HUES64 (cell line): ENCODE measurements around the gene CCDC185.

ENCODE experiments used
- H3K27ac ChIP-seq: 2 replicates; pipeline ENCODE4 v1.7.0; 2013; ENCODE audit warnings: low read depth, low read length, inconsistent platforms
- H3K27me3 ChIP-seq: 2 replicates; pipeline ENCODE4 v1.6.1; 2013; ENCODE audit warnings: mild to moderate bottlenecking, low read length; ENCODE audit not compliant: insufficient read depth
- H3K36me3 ChIP-seq: 2 replicates; pipeline ENCODE4 v1.6.1; 2013; ENCODE audit warnings: mild to moderate bottlenecking, low read length; ENCODE audit not compliant: insufficient read depth
- H3K4me1 ChIP-seq: 2 replicates; pipeline ENCODE4 v1.6.1; 2013; ENCODE audit warnings: mild to moderate bottlenecking, low read length, moderate library complexity; ENCODE audit not compliant: insufficient read depth
- H3K4me3 ChIP-seq: 2 replicates; pipeline ENCODE4 v1.5.1; 2013; ENCODE audit warnings: mild to moderate bottlenecking, low read length, moderate library complexity
- H3K9ac ChIP-seq: 2 replicates; pipeline ENCODE4 v1.6.1; 2013; ENCODE audit warnings: mild to moderate bottlenecking, low read depth, low read length
- H3K9me3 ChIP-seq: 2 replicates; pipeline ENCODE4 v1.6.1; 2013; ENCODE audit warnings: low read depth, low read length; ENCODE audit not compliant: insufficient read depth
- WGBS: fragments of 150-250, 120-280 bp; methylation state at CpG from one replicate; pipeline ENCODE4 v1.1.7; 2013; ENCODE audit warnings: missing lambda C conversion rate; 5-methylcytosine and 5-hydroxymethylcytosine counted together

CCDC185 gene

GRCh38 chr1:223430236-223430635, 37.0 kb downstream of the CCDC185 start:
- H3K27me3 ChIP-seq = no peaks in the 10 kb centered on the region
- H3K9me3 ChIP-seq = no peaks in the 10 kb centered on the region
- no peak overlapping the region for H3K4me3 ChIP-seq
- no peaks in the 10 kb centered on the region for H3K4me1 ChIP-seq
- WGBS = 79% methylated on average over 1 of the region's 1 CpG
- H3K36me3 ChIP-seq = no peaks in the 10 kb centered on the region
- H3K27ac ChIP-seq = no peak overlapping the region
- no peak overlapping the region for H3K9ac ChIP-seq

DNA sequence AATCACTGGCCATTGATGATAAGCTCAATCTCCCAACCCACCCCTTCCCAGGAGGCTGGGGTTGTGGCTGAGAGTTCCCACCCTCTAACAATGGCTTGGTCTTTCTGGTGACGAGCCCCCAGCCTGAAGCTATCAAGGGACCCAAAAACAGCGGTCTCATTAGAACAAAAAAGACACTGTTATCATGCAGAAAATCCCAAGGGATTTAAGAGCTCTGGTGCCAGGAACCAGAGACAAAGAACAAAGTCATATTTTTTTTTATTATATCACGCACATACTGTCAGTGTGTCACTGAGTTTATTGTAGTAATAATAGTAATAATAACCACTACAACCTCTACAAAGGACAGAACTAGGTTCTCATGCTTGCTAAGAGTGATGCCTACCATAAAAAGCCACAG, 43.9 kb downstream of the CCDC185 start:
- H3K27ac ChIP-seq = no peak overlapping the region
- no peaks in the 10 kb centered on the region for H3K36me3 ChIP-seq
- no peak overlapping the region for H3K9ac ChIP-seq
- no peaks in the 10 kb centered on the region for H3K4me1 ChIP-seq
- 82% methylated on average over 2 of the region's 3 CpGs for WGBS
- H3K27me3 ChIP-seq = no peaks in the 10 kb centered on the region
- H3K9me3 ChIP-seq = no peaks in the 10 kb centered on the region
- H3K4me3 ChIP-seq = no peak overlapping the region

DNA sequence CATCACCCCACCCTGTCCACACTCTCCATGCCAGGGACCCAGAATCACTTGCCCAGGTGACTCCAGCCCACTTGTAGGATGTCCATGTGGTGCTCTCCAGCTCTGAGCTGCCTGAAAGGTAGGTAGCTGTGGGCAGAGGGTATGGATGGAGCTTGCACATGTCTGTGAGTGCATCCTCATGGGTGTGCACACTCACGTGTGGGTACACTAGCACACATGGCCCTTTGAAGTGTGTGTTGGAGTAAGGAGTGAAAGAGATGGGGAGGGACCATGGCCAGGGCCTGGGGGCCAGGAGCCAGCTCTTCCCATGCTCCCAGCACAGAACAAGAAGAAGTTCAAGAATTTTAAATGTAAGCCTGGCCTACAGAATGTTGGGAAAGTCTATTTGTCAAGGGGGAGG, 50.2 kb downstream of the CCDC185 start:
- Histone ChIP-seq H3K9me3 (peaks cover 26% of the 10 kb centered on the region), H3K27ac (no peak overlapping the region)
- WGBS = 92% methylated on average over 1 of the region's 1 CpG

GRCh38 chr1:223444411-223444810, 51.2 kb downstream of the CCDC185 start:
- Histone ChIP-seq H3K27ac (no peak overlapping the region), H3K9me3 (peaks cover 26% of the 10 kb centered on the region), H3K9ac (no peak overlapping the region), H3K4me1 (no peaks in the 10 kb centered on the region), H3K27me3 (no peaks in the 10 kb centered on the region), H3K36me3 (no peaks in the 10 kb centered on the region), H3K4me3 (no peak overlapping the region)
- 91% methylated on average over 5 of the region's 7 CpGs for WGBS

More for the DNA sequence above, 50.2 kb downstream of the CCDC185 start:
- Histone ChIP-seq H3K36me3 (no peaks in the 10 kb centered on the region), H3K4me1 (no peaks in the 10 kb centered on the region), H3K9ac (no peak overlapping the region), H3K4me3 (no peak overlapping the region), H3K27me3 (no peaks in the 10 kb centered on the region)
